Effector CD4-positive, alpha-beta T cell (primary cell): ENCODE data around the gene NPIPA3.
"Not testable (repeated sequence)": the region's sequence is repeated elsewhere in the genome, so short reads cannot be mapped to it uniquely, and the experiment has no call there.

Experiments used
- DNase-seq: peaks from one replicate; pipeline ENCODE4 v3.0.0-alpha.2; 2020

The NPIPA3 gene

DNA sequence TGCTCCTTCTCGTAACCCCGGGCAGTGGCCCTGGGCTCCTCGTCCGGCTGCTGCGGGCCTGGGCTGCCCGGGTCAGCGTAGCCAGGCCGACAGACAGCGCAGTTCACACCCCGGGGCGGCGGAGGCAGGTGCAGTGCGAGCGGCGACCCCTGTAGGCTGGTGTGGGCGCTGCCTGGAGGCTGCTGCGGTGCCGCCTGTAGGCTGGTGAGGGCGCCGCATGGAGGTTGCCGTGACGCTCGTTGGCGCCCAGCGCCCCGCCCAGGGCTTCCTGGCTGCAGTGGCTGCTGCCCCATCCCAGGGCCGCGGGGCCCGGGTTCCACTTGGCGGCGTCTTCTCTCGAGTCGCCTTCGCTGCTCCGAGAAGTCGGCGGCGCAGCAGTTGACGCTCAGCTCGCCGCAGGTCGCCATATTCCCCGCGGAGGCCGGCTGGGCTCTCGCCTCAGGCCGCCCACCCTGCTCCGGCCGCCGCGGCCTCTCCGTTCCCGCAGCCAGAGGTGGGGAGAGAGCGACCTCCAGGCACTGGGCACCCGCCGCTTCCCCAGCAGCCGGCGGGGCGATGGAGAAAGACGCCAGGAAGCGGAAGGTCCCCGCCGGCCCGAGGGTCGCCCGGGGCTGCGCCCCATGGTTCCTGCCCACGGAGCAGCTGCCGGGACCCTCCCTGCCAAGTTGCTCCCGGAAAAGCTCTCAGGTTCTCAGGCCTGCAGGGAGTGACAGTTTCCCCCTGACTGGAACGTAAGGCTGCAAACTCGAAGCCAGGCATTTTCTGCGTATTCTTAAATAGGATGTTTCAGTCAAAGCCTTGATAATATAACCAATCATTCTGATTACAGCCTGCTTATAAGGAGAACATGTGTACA, 39.3 kb downstream of the NPIPA3 start, which contains the start of gene NPIPA2:
TSS of gene NPIPA2 (plus strand) at position 261 of the 856 bp plus-strand sequence. CDS start 5,533 bp downstream, outside the sequence.
- not testable (repeated sequence) for DNase-seq

DNA sequence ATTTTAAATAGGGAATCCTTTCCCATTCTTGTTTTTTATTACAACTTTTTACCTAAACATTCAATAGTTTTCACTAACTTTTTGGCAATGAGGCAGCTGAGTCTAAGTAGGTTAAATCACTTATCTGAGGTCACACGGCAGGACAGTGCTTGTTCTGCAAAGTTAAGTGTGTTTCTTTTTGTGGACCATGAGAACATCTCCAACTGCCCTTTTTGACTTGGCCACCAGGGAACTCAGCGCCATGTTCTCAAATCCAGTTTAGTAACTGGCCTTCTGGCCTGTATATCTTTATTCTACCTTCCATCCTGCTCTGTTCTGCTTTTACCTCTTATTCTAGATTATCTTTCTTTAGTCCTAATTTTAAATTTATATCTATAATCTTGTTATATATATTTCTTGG, 70.4 kb downstream of the NPIPA3 start:
- not testable (repeated sequence) for DNase-seq

DNA sequence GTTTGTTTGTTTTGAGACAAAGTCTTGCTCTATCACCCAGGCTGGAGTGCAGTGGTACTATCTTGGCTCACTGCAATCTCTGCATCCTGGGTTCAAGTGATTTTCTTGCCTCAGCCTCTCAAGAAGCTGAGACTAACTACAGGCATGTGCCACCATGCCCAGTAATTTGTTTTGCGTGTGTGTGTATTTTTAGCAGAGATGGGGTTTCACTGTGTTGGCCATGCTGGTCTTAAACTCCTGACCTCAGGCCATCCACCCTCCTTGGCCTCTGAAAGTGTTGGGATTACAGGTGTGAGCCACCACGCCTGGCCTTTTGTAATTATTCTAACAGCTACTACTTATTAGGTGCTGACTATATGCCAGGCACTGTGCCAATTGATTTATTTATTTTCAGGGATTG, 72.4 kb downstream of the NPIPA3 start:
- DNase-seq: not testable (repeated sequence)
